A549 (cell line): Measurements from ENCODE around the gene CCDC157. TPM values are rescaled to one million over a fixed set of nuclear protein-coding genes. Genes with fewer than 3 reads are reported as not detected.

Source experiments
- ATAC-seq, 2 experiments: fragments of 200-7000 bp in 1 of 2; fragments of >200 bp in 1 of 2; cut with Nextera tagmentation in 1 of 2; cut with Tn5 transposase in 1 of 2; 3 replicates each; pipeline versions ENCODE4 v1.8.0 to v1.9.1; 2018 to 2020; ENCODE audit warnings: mild to moderate bottlenecking in 1 of 2, moderate library complexity in 1 of 2
- CTCF ChIA-PET: fragments of 300-600 bp; sonication (Branson Sonifier 250); formaldehyde crosslinking; extraction: SDS; loops from one replicate; lab custom pipeline; 2021; ENCODE audit warnings: antibody characterized with exemption, inconsistent platforms; lab: Yijun Ruan, JAX
- POLR2A ChIA-PET: fragments of 350-600 bp; formaldehyde crosslinking; extraction: SDS; loops from one replicate; lab custom pipeline; 2021; ENCODE audit warnings: antibody characterized with exemption, inconsistent platforms; lab: Yijun Ruan, JAX
- DNase-seq, 2 experiments: peaks; one replicate each; pipeline versions ENCODE4 v3.0.0 to v3.0.0-alpha.2; 2011 to 2016; ENCODE audit warnings: low read depth in 1 of 2, low spot score in 1 of 2
- FAIRE-seq: peaks from 2 replicates; lab custom pipeline; 2011; peaks lifted over from hg19 to GRCh38; lab: Jason Lieb, UNC
- H3K27ac ChIP-seq, 2 experiments: fragments of >200 bp; sonication (Bioruptor Twin); formaldehyde crosslinking; 3 replicates each; pipeline ENCODE4 v1.5.1; 2016 to 2017
- H3K4me1 ChIP-seq: fragments of >200 bp; sonication (Bioruptor Twin); formaldehyde crosslinking; 3 replicates; pipeline ENCODE4 v1.6.1; 2016
- H3K4me2 ChIP-seq: fragments of >200 bp; sonication (Bioruptor Twin); formaldehyde crosslinking; 3 replicates; pipeline ENCODE4 v1.6.1; 2016
- H3K4me3 ChIP-seq: fragments of >200 bp; sonication (Bioruptor Twin); formaldehyde crosslinking; 3 replicates; pipeline ENCODE4 v1.5.1; 2016
- H3K9me3 ChIP-seq: fragments of >200 bp; sonication (Bioruptor Twin); formaldehyde crosslinking; 3 replicates; pipeline ENCODE4 v1.6.1; 2016
- CHD4 ChIP-seq: fragments of 200-600 bp; sonication (generic); IDR thresholded peaks from 2 replicates; pipeline ENCODE4 v1.6.1; 2016; ENCODE audit warnings: antibody characterized with exemption, mild to moderate bottlenecking, borderline replicate concordance
- EHF ChIP-seq: fragments of 250-450 bp; sonication (Bioruptor Pico); IDR thresholded peaks from 2 replicates; pipeline ENCODE4 v1.5.0; 2020; ENCODE audit warnings: mild to moderate bottlenecking
- EHMT2 ChIP-seq: fragments of 200-600 bp; sonication (generic); IDR thresholded peaks from 2 replicates; pipeline ENCODE4 v1.6.1; 2016; ENCODE audit warnings: antibody characterized with exemption, low read depth, mild to moderate bottlenecking, moderate library complexity
- EP300 ChIP-seq, 2 experiments: fragments of >200 bp; sonication (Bioruptor Twin); formaldehyde crosslinking; IDR thresholded peaks; 2 replicates in 1 of 2; 3 replicates in 1 of 2; pipeline ENCODE4 v1.6.1; 2016 to 2017
- FOSB ChIP-seq: fragments of 250-450 bp; sonication (Bioruptor Pico); IDR thresholded peaks from 2 replicates; pipeline ENCODE4 v1.5.0; 2020; ENCODE audit warnings: mild to moderate bottlenecking, moderate library complexity
- HDAC2 ChIP-seq: fragments of 200-600 bp; sonication (generic); IDR thresholded peaks from 2 replicates; pipeline ENCODE4 v1.6.1; 2016
- JUN ChIP-seq, 2 experiments: fragments of >200 bp; sonication (Bioruptor Twin); formaldehyde crosslinking; IDR thresholded peaks; 2 replicates in 1 of 2; 3 replicates in 1 of 2; pipeline ENCODE4 v1.6.1; 2016 to 2017
- KDM5A ChIP-seq: fragments of 200-600 bp; sonication (generic); IDR thresholded peaks from 2 replicates; pipeline ENCODE4 v1.6.1; 2016; ENCODE audit warnings: antibody characterized with exemption, mild to moderate bottlenecking
- MAFK ChIP-seq: fragments of 450-650 bp; IDR thresholded peaks from 2 replicates; pipeline ENCODE4 v1.6.1; 2014; ENCODE audit not compliant: partially characterized antibody
- NR3C1 ChIP-seq: fragments of >200 bp; sonication (Bioruptor Twin); formaldehyde crosslinking; IDR thresholded peaks from 3 replicates; pipeline ENCODE4 v1.6.1; 2017
- PHF8 ChIP-seq: fragments of 200-600 bp; sonication (generic); IDR thresholded peaks from 2 replicates; pipeline ENCODE4 v1.6.1; 2016; ENCODE audit warnings: low read depth, mild to moderate bottlenecking, antibody characterized with exemption, moderate library complexity, borderline replicate concordance
- POLR2A ChIP-seq: IDR thresholded peaks from 2 replicates; pipeline ENCODE4 v1.6.1; 2012; ENCODE audit warnings: mild to moderate bottlenecking, low read length
- RARB ChIP-seq: fragments of 250-450 bp; sonication (Bioruptor Pico); IDR thresholded peaks from 2 replicates; pipeline ENCODE4 v1.8.0; 2021; ENCODE audit warnings: mild to moderate bottlenecking, moderate library complexity
- SREBF2 ChIP-seq: fragments of 450-650 bp; IDR thresholded peaks from 2 replicates; pipeline ENCODE4 v1.6.1; 2014; ENCODE audit warnings: mild to moderate bottlenecking, moderate library complexity
- TP53 ChIP-seq: fragments of 250-450 bp; sonication (Bioruptor Pico); IDR thresholded peaks from 2 replicates; pipeline ENCODE4 v1.5.0; 2021; ENCODE audit warnings: mild to moderate bottlenecking, moderate library complexity
- ZNF302 ChIP-seq: fragments of 250-450 bp; sonication (Bioruptor Pico); IDR thresholded peaks from 2 replicates; pipeline ENCODE4 v1.9.0; 2021; ENCODE audit warnings: inconsistent platforms, mild to moderate bottlenecking, moderate library complexity
- WGBS: methylation state at CpG from one replicate; pipeline ENCODE4 v1.1.6; 2017; ENCODE audit errors: missing lambda C conversion rate; 5-methylcytosine and 5-hydroxymethylcytosine counted together
- polyA minus RNA-seq: library from RNA; depleted of rRNA, polyadenylated mRNA; stranded (reverse); fragments of >200 nt; gene quantifications from 2 replicates; pipeline ENCODE4 v1.2.3, GENCODE V29; 2011; rRNA and poly(A)+ RNA removed
- polyA plus RNA-seq, 4 experiments: library from polyadenylated mRNA; depleted of rRNA in 3 of 4; stranded (reverse); fragments of >200 nt; fragmentation: RNase III in 1 of 4; extraction: RNeasy Plus Mini Kit Qiagen cat#74134 plus additional on column Dnase treatment in 1 of 4; gene quantifications; 2 replicates in 3 of 4; 3 replicates in 1 of 4; pipeline ENCODE4 v1.2.3, GENCODE V29; 2011 to 2017
- TF ChIP-seq, protein P1 (sequence below): fragments of >200 bp; sonication (Bioruptor Twin); formaldehyde crosslinking; IDR thresholded peaks from 3 replicates; pipeline ENCODE4 v1.6.1; 2016
- TF ChIP-seq, protein P2 (sequence below): IDR thresholded peaks from 2 replicates; pipeline ENCODE4 v1.6.1; 2012
- TF ChIP-seq, protein P3 (sequence below): IDR thresholded peaks from 2 replicates; pipeline ENCODE4 v1.6.1; 2012; ENCODE audit warnings: low read depth, borderline replicate concordance
- TF ChIP-seq, protein P4 (sequence below): fragments of 200-600 bp; sonication (generic); IDR thresholded peaks from 2 replicates; pipeline ENCODE4 v1.6.1; 2016; ENCODE audit warnings: antibody characterized with exemption, mild to moderate bottlenecking, moderate library complexity
- TF ChIP-seq, protein P5 (sequence below): fragments of 250-450 bp; sonication (Bioruptor Pico); IDR thresholded peaks from 2 replicates; pipeline ENCODE4 v1.5.0; 2020; ENCODE audit warnings: low read depth, mild to moderate bottlenecking, moderate library complexity
- TF ChIP-seq, protein P6 (sequence below): fragments of 150-350 bp; IDR thresholded peaks from 2 replicates; pipeline ENCODE4 v1.6.1; 2014; ENCODE audit warnings: low read depth, mild to moderate bottlenecking, low read length

The CCDC157 gene
- polyA plus RNA-seq (2011; rRNA removed) (1.4 and 2.1 TPM in 2 replicates), polyA plus RNA-seq (2017; fragmentation: RNase III; extraction: RNeasy Plus Mini Kit Qiagen cat#74134 plus additional on column Dnase treatment) (2.1 to 2.6 TPM (median 2.5 TPM) in 3 replicates), polyA minus RNA-seq (1.0 and 1.2 TPM in 2 replicates)
- polyA plus RNA-seq (2012; cell fraction: cytosol; rRNA removed), result 2.8 and 3.7 TPM in 2 replicates
- polyA plus RNA-seq (2012; cell fraction: nucleus; rRNA removed), result 5.1 and 5.4 TPM in 2 replicates

DNA sequence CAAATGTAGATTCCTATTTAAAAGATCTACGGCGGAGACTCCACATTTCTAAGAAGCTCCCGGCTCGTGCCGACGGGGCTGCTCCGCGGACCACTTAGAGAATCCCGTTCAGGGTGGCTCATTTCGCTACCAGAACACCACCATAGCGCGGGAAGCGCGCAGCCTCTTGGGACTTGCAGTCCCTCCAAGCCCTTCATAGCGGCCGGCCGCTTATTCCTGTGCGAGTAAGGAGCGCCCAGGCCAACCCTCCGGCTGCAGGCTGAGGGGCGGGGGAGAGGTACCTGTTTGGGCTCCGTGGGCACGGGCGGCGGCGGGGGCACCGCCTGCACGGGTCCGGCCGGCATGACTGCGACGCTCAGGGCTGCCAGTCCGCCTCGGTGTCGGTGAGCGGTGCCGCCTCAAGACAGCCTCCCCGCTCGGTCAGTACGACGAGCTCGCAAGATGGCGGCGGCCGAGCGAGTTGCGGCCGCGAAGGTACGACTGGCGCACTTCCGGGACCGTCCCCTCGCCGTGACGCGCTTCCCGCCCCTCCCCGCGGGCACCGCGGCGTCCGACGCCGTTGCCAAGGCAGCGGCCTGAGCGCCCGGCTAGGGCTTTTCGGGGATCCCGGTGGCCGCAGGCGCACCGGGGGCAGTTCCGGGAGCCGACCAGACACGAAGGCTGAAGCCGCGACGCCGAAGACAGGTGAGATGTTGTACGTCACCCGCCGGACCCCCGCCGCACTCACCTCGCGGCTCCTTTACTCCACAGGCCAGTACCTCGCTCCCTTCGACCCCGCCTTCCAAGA lies at the start of gene CCDC157, which contains the start of gene SF3A1:
CCDC157 (plus strand) TSS at position 559 of the 787 bp plus-strand sequence. CDS start 8,994 bp downstream, outside the sequence.
SF3A1 (minus strand) TSS at position 446 of the 787 bp plus-strand sequence; CDS start at position 344, 102 bp downstream.
- peaks cover 18% of the 10 kb centered on the region; the same call in 1 of the 3 replicates for H3K4me1 ChIP-seq
- peak within 1 kb of the TSS; percentile 96 for H3K4me2 ChIP-seq
- peak within 1 kb of the TSS; percentile 93 for H3K4me3 ChIP-seq
- H3K9me3 ChIP-seq, result no peaks in the 10 kb centered on the region
- CTCF ChIA-PET, result interaction anchor here (0.6 to 2.9 kb wide), 8 partner anchors 11 to 94 kb away, joined by 3 to 8 read pairs (median 4); no protein-coding TSS in a partner anchor
- under 1% methylated on average over 23 of the region's 91 CpGs for WGBS
- POLR2A ChIA-PET, result interaction anchor here (0.6 to 2.6 kb wide), 7 partner anchors 12 to 67 kb away, joined by 3 to 13 read pairs (median 3); partner anchors contain the start of genes CASTOR1 and TBC1D10A
- H3K27ac ChIP-seq, result peak within 1 kb of the TSS; percentile 95 to 99
- DNase-seq (peak; percentile 67 to 85), FAIRE-seq (no peak), ATAC-seq (peak; percentile 94 to 97)
- TF ChIP-seq KDM5A (no peak), POLR2A (peak; percentile 87), SREBF2 (no peak), RARB (no peak), PHF8 (peak; percentile 66; the same call in 1 of the 2 replicates), CHD4 (no peak), JUN (IDR thresholded peaks at IDR 0.05) (peak; percentile 63 to 87; a peak in 3 of 5 replicates), NR3C1 (no peak), EHF (CRISPR knock-in tag) (no peak)
- TF ChIP-seq, protein P1, sequence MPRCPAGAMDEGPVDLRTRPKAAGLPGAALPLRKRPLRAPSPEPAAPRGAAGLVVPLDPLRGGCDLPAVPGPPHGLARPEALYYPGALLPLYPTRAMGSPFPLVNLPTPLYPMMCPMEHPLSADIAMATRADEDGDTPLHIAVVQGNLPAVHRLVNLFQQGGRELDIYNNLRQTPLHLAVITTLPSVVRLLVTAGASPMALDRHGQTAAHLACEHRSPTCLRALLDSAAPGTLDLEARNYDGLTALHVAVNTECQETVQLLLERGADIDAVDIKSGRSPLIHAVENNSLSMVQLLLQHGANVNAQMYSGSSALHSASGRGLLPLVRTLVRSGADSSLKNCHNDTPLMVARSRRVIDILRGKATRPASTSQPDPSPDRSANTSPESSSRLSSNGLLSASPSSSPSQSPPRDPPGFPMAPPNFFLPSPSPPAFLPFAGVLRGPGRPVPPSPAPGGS, result 0 out of 3 replicates have a peak, but pooled peaks have one; percentile 46
- TF ChIP-seq, protein P2, sequence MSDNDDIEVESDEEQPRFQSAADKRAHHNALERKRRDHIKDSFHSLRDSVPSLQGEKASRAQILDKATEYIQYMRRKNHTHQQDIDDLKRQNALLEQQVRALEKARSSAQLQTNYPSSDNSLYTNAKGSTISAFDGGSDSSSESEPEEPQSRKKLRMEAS, result peak; percentile 39
- TF ChIP-seq, protein P3, sequence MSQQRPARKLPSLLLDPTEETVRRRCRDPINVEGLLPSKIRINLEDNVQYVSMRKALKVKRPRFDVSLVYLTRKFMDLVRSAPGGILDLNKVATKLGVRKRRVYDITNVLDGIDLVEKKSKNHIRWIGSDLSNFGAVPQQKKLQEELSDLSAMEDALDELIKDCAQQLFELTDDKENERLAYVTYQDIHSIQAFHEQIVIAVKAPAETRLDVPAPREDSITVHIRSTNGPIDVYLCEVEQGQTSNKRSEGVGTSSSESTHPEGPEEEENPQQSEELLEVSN, result peak; percentile 37; the same call in 1 of the 2 replicates
- TF ChIP-seq, protein P4, sequence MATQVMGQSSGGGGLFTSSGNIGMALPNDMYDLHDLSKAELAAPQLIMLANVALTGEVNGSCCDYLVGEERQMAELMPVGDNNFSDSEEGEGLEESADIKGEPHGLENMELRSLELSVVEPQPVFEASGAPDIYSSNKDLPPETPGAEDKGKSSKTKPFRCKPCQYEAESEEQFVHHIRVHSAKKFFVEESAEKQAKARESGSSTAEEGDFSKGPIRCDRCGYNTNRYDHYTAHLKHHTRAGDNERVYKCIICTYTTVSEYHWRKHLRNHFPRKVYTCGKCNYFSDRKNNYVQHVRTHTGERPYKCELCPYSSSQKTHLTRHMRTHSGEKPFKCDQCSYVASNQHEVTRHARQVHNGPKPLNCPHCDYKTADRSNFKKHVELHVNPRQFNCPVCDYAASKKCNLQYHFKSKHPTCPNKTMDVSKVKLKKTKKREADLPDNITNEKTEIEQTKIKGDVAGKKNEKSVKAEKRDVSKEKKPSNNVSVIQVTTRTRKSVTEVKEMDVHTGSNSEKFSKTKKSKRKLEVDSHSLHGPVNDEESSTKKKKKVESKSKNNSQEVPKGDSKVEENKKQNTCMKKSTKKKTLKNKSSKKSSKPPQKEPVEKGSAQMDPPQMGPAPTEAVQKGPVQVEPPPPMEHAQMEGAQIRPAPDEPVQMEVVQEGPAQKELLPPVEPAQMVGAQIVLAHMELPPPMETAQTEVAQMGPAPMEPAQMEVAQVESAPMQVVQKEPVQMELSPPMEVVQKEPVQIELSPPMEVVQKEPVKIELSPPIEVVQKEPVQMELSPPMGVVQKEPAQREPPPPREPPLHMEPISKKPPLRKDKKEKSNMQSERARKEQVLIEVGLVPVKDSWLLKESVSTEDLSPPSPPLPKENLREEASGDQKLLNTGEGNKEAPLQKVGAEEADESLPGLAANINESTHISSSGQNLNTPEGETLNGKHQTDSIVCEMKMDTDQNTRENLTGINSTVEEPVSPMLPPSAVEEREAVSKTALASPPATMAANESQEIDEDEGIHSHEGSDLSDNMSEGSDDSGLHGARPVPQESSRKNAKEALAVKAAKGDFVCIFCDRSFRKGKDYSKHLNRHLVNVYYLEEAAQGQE, result peak; percentile 40; the same call in 1 of the 2 replicates

DNA sequence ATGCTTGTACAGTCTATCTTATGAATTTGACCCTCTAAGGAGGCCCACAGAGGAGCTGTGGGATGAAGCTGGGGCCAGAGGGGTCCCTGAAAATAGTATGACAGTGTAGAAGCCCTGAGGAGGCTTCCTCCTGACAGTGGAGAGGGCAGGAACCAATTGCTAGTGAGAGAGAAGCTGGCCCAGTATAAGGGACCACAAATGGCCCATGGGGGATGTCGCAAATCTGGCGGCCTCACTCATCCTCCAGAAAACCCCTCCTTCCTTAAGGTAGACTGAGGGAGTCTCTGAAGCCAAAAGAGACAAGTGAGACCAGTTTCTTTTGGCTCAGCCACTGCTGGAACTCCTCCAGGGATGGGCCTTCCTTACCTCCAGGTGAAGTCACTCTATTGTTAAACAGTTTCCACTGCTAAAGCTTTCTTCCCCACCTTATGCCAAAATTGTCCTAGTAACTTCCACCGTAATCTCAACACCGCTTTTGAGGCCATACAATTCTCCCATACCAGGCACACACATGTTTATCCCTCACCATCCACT lies 49.7 kb upstream of the CCDC157 start:
- TF ChIP-seq, protein P5, sequence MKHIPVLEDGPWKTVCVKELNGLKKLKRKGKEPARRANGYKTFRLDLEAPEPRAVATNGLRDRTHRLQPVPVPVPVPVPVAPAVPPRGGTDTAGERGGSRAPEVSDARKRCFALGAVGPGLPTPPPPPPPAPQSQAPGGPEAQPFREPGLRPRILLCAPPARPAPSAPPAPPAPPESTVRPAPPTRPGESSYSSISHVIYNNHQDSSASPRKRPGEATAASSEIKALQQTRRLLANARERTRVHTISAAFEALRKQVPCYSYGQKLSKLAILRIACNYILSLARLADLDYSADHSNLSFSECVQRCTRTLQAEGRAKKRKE (CRISPR knock-in tag), result no peak
- TF ChIP-seq, protein P3, result no peak
- TF ChIP-seq MAFK (no peak), ZNF302 (CRISPR knock-in tag) (no peak), FOSB (CRISPR knock-in tag) (no peak), EHMT2 (no peak), HDAC2 (no peak), EP300 (IDR thresholded peaks at IDR 0.05) (no peak), TP53 (CRISPR knock-in tag) (no peak)
- TF ChIP-seq, protein P2, result no peak
- TF ChIP-seq, protein P6, sequence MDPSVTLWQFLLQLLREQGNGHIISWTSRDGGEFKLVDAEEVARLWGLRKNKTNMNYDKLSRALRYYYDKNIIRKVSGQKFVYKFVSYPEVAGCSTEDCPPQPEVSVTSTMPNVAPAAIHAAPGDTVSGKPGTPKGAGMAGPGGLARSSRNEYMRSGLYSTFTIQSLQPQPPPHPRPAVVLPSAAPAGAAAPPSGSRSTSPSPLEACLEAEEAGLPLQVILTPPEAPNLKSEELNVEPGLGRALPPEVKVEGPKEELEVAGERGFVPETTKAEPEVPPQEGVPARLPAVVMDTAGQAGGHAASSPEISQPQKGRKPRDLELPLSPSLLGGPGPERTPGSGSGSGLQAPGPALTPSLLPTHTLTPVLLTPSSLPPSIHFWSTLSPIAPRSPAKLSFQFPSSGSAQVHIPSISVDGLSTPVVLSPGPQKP, result no peak
- TF ChIP-seq, all 56 proteins: peak for 0
- WGBS, result 97% methylated on average over 4 of the region's 4 CpGs
- POLR2A ChIA-PET, result no interaction called here
- Histone ChIP-seq H3K4me1 (peaks cover 21% of the 10 kb centered on the region), H3K27ac (no peak overlapping the region), H3K4me3 (no peak overlapping the region), H3K4me2 (no peak overlapping the region), H3K9me3 (no peaks in the 10 kb centered on the region)
- CTCF ChIA-PET, result no interaction called here
- FAIRE-seq, result no peak
- no peak for DNase-seq
- no peak for ATAC-seq
